ENCODE results near the gene LRP1.

Gene LRP1

DNA sequence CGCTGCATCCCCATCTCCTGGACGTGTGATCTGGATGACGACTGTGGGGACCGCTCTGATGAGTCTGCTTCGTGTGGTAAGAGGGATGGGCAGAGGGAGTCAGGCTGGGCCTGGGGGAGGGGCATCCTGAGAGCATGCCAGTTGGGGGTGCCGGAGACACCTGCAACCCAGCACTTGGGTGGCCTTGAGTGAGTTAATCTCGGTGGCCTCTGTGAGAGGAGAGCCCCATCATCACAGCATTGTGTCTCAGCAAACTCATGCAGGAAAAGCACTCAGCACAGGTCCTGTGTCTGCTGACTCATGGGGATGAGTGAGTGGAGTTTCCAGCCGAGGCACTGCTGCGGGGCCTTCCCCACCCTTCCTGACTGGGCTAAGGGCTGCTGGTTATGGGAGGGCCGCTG lies 38.7 kb downstream of the LRP1 start:
- no peaks in the 10 kb centered on the region for H3F3A ChIP-seq (ENCODE audit: insufficient read depth, low read length)
- no peak overlapping the region for H3K4me2 ChIP-seq (ENCODE audit: low read depth, low read length)

DNA sequence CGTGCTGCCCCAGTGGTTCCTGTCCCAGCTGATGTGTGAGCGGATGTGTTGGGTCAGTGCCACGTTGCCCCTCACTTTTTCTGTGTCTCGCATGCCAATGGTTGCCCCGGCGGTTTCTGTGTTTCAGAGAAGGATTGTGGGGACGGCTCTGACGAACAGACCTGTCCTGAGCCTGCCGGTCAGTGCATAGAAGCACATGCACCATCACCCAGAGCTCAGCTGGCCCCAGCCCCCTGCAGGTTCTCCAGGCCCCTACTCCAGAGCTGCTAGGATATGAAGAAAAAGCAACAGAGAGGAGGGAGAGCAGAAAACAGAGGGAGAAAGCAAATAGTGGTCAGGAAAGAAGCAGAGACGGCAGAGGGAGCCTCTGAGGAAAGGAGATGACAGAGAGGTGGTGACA lies 39.8 kb downstream of the LRP1 start:
- no peak for DNase-seq
- H3K27me3 ChIP-seq (replicated peaks; ENCODE audit: insufficient read depth, low read length) = 0 out of 2 replicates have a peak, but pooled peaks cover under 1% of the 10 kb centered on the region
- H4K20me1 ChIP-seq (ENCODE audit: insufficient read depth, low read length) = no peaks in the 10 kb centered on the region
- H3K79me2 ChIP-seq (ENCODE audit: low read length) = no peaks in the 10 kb centered on the region
- H2AFZ ChIP-seq (ENCODE audit: low read length) = no peak overlapping the region
- H3K4me3 ChIP-seq (ENCODE audit: low read length) = no peak overlapping the region
- no peak overlapping the region for H3K9ac ChIP-seq (ENCODE audit: low read length)
- TF ChIP-seq EZH2 (optimal IDR thresholded peaks at IDR 0.05; ENCODE audit: low read depth, low read length) (no peak), EZH2phosphoT487 (IDR thresholded peaks at IDR 0.05; ENCODE audit: low read length) (no peak)
- TF ChIP-seq, protein P1, sequence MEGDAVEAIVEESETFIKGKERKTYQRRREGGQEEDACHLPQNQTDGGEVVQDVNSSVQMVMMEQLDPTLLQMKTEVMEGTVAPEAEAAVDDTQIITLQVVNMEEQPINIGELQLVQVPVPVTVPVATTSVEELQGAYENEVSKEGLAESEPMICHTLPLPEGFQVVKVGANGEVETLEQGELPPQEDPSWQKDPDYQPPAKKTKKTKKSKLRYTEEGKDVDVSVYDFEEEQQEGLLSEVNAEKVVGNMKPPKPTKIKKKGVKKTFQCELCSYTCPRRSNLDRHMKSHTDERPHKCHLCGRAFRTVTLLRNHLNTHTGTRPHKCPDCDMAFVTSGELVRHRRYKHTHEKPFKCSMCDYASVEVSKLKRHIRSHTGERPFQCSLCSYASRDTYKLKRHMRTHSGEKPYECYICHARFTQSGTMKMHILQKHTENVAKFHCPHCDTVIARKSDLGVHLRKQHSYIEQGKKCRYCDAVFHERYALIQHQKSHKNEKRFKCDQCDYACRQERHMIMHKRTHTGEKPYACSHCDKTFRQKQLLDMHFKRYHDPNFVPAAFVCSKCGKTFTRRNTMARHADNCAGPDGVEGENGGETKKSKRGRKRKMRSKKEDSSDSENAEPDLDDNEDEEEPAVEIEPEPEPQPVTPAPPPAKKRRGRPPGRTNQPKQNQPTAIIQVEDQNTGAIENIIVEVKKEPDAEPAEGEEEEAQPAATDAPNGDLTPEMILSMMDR (IDR thresholded peaks at IDR 0.05; ENCODE audit: low read length) = no peak
- H3K4me2 ChIP-seq (ENCODE audit: low read depth, low read length) = no peak overlapping the region
- no peaks in the 10 kb centered on the region for H3K36me3 ChIP-seq (replicated peaks; ENCODE audit: insufficient read depth, low read length)
- no peak overlapping the region for H3K27ac ChIP-seq (ENCODE audit: low read length)
- H3K9me2 ChIP-seq (replicated peaks; ENCODE audit: insufficient read depth, low read length) = no peaks in the 10 kb centered on the region
- H3K9me3 ChIP-seq (replicated peaks; ENCODE audit: insufficient read depth, low read length) = no peaks in the 10 kb centered on the region
- H3K4me1 ChIP-seq (ENCODE audit: low read length) = no peaks in the 10 kb centered on the region
- no peaks in the 10 kb centered on the region for H3F3A ChIP-seq (ENCODE audit: insufficient read depth, low read length)

More for the DNA sequence above, 38.7 kb downstream of the LRP1 start:
- no peak overlapping the region for H2AFZ ChIP-seq (ENCODE audit: low read length)
- no peaks in the 10 kb centered on the region for H3K9me2 ChIP-seq (replicated peaks; ENCODE audit: insufficient read depth, low read length)
- H3K36me3 ChIP-seq (replicated peaks; ENCODE audit: insufficient read depth, low read length) = no peaks in the 10 kb centered on the region
- H3K9me3 ChIP-seq (replicated peaks; ENCODE audit: insufficient read depth, low read length) = no peaks in the 10 kb centered on the region
- no peak overlapping the region for H3K27ac ChIP-seq (ENCODE audit: low read length)
- TF ChIP-seq, protein P1 (IDR thresholded peaks at IDR 0.05; ENCODE audit: low read length) = no peak
- no peak for TF ChIP-seq EZH2 (optimal IDR thresholded peaks at IDR 0.05; ENCODE audit: low read depth, low read length)
- no peak for TF ChIP-seq EZH2phosphoT487 (IDR thresholded peaks at IDR 0.05; ENCODE audit: low read length)
- no peak for DNase-seq
- no peak overlapping the region for H3K9ac ChIP-seq (ENCODE audit: low read length)
- no peak overlapping the region for H3K4me3 ChIP-seq (ENCODE audit: low read length)
- no peaks in the 10 kb centered on the region for H3K79me2 ChIP-seq (ENCODE audit: low read length)
- no peaks in the 10 kb centered on the region for H4K20me1 ChIP-seq (ENCODE audit: insufficient read depth, low read length)
- H3K27me3 ChIP-seq (replicated peaks; ENCODE audit: insufficient read depth, low read length) = peaks cover 6% of the 10 kb centered on the region; the same call in 1 of the 2 replicates
- H3K4me1 ChIP-seq (ENCODE audit: low read length) = no peaks in the 10 kb centered on the region

DNA sequence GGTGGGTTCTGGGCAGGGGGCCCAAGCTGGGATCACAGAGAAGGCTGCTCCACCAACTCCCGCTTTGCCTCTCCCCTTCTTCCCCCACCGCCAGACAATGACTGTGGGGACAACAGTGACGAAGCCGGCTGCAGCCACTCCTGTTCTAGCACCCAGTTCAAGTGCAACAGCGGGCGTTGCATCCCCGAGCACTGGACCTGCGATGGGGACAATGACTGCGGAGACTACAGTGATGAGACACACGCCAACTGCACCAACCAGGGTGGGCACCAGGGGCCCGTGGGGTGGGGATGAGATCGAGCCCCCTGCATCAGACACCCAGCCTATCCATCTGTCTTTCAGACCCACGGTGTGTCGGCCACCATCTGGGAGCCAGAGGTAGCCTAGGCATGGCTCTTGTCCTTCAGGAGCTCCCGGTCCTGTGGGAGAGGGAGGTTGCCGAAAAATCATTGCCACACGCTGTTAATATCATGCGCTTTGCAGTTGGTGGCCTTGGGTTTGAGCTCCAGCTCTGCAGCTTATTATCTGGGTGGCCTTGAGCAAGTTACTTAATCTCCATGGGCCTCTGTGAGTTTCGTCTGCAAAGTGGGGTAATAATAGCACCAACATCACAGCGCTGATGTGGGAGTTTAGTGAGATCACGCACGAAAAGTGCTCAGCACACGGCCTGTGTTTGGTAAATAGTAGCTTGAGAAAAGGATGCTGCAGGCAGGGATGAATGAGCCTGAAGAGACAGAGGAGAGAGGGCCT lies 40.9 kb downstream of the LRP1 start:
- TF ChIP-seq, protein P1 (IDR thresholded peaks at IDR 0.05; ENCODE audit: low read length) = no peak
- no peak for TF ChIP-seq EZH2phosphoT487 (IDR thresholded peaks at IDR 0.05; ENCODE audit: low read length)
- no peak for TF ChIP-seq EZH2 (optimal IDR thresholded peaks at IDR 0.05; ENCODE audit: low read depth, low read length)
- H4K20me1 ChIP-seq (ENCODE audit: insufficient read depth, low read length) = no peaks in the 10 kb centered on the region
- no peak overlapping the region for H3K27ac ChIP-seq (ENCODE audit: low read length)
- no peaks in the 10 kb centered on the region for H3K9me2 ChIP-seq (replicated peaks; ENCODE audit: insufficient read depth, low read length)
- no peaks in the 10 kb centered on the region for H3K9me3 ChIP-seq (replicated peaks; ENCODE audit: insufficient read depth, low read length)
- H3K4me1 ChIP-seq (ENCODE audit: low read length) = no peaks in the 10 kb centered on the region
- no peak overlapping the region for H2AFZ ChIP-seq (ENCODE audit: low read length)
- no peaks in the 10 kb centered on the region for H3F3A ChIP-seq (ENCODE audit: insufficient read depth, low read length)
- H3K27me3 ChIP-seq (replicated peaks; ENCODE audit: insufficient read depth, low read length) = no peaks in the 10 kb centered on the region
- H3K4me2 ChIP-seq (ENCODE audit: low read depth, low read length) = no peak overlapping the region
- no peak overlapping the region for H3K9ac ChIP-seq (ENCODE audit: low read length)
- no peaks in the 10 kb centered on the region for H3K36me3 ChIP-seq (replicated peaks; ENCODE audit: insufficient read depth, low read length)
- no peaks in the 10 kb centered on the region for H3K79me2 ChIP-seq (ENCODE audit: low read length)
- DNase-seq = no peak
- H3K4me3 ChIP-seq (ENCODE audit: low read length) = no peak overlapping the region

Data from MM.1S (cell line).